Progenitor cell of endocrine pancreas (in vitro differentiated cells): Measurements from ENCODE around the gene FIGN. TPM values are rescaled to one million over a fixed set of nuclear protein-coding genes. Genes with fewer than 3 reads are reported as not detected.

Experiments used
- DNase-seq: peaks from one replicate; pipeline ENCODE4 v3.0.0; 2021; ENCODE audit warnings: low spot score; ENCODE audit not compliant: unreplicated experiment
- H3K27ac Mint-ChIP-seq: 2 replicates; pipeline ENCODE4 v1.8.0; 2021; ENCODE audit warnings: mild to moderate bottlenecking, moderate library complexity, mixed read lengths
- H3K27me3 Mint-ChIP-seq: 2 replicates; pipeline ENCODE4 v1.8.0; 2021; ENCODE audit warnings: mixed read lengths
- H3K36me3 Mint-ChIP-seq: 2 replicates; pipeline ENCODE4 v1.8.0; 2022; ENCODE audit warnings: mixed read lengths; ENCODE audit not compliant: insufficient read depth
- H3K4me1 Mint-ChIP-seq: 2 replicates; pipeline ENCODE4 v1.8.0; 2021; ENCODE audit warnings: low read depth, mixed read lengths
- H3K4me3 Mint-ChIP-seq: 2 replicates; pipeline ENCODE4 v1.8.0; 2021; ENCODE audit warnings: low read depth, mild to moderate bottlenecking, moderate library complexity, mixed read lengths
- H3K9me3 Mint-ChIP-seq: 2 replicates; pipeline ENCODE4 v1.8.0; 2021; ENCODE audit warnings: low read depth, mixed read lengths
- CTCF ChIP-seq: fragments of 200-600 bp; sonication (generic); IDR thresholded peaks from one replicate; pipeline ENCODE4 v1.5.0; 2021; ENCODE audit warnings: antibody characterized with exemption, mild to moderate bottlenecking; ENCODE audit not compliant: unreplicated experiment
- total RNA-seq: library from RNA; stranded (reverse); gene quantifications from 2 replicates; pipeline ENCODE4 v1.2.1, GENCODE V29; 2021

The FIGN gene
- total RNA-seq, 1 donor from 2014 or later = 18.0 TPM

- Mint-ChIP-seq H3K36me3 (peaks cover 9% of the 10 kb centered on the region), H3K4me3 (no peak overlapping the region), H3K9me3 (no peaks in the 10 kb centered on the region), H3K4me1 (peaks cover 31% of the 10 kb centered on the region), H3K27ac (no peak overlapping the region), H3K27me3 (no peaks in the 10 kb centered on the region)
- TF ChIP-seq CTCF = no peak
- DNase-seq = no peak
Observed at GRCh38 chr2:163606878-163607277, 128.9 kb downstream of the FIGN start.

GRCh38 chr2:163605779-163606178, 130.0 kb downstream of the FIGN start:
- no peak for TF ChIP-seq CTCF
- H3K36me3 Mint-ChIP-seq = peaks cover 6% of the 10 kb centered on the region
- peaks cover 39% of the 10 kb centered on the region for H3K4me1 Mint-ChIP-seq
- no peak overlapping the region for H3K27ac Mint-ChIP-seq
- DNase-seq = no peak
- H3K27me3 Mint-ChIP-seq = no peaks in the 10 kb centered on the region
- no peaks in the 10 kb centered on the region for H3K9me3 Mint-ChIP-seq
- no peak overlapping the region for H3K4me3 Mint-ChIP-seq

GRCh38 chr2:163604941-163605555, 130.8 kb downstream of the FIGN start:
- DNase-seq = no peak
- Mint-ChIP-seq H3K9me3 (no peaks in the 10 kb centered on the region), H3K27me3 (no peaks in the 10 kb centered on the region), H3K4me3 (no peak overlapping the region), H3K36me3 (peaks cover under 1% of the 10 kb centered on the region), H3K27ac (no peak overlapping the region), H3K4me1 (peaks cover 43% of the 10 kb centered on the region)
- TF ChIP-seq CTCF = no peak

GRCh38 chr2:163602196-163602595, 133.6 kb downstream of the FIGN start:
- peaks cover 49% of the 10 kb centered on the region for H3K4me1 Mint-ChIP-seq
- TF ChIP-seq CTCF = no peak
- H3K27ac Mint-ChIP-seq = peak overlapping the region; percentile 13
- no peak for DNase-seq
- H3K9me3 Mint-ChIP-seq = no peaks in the 10 kb centered on the region
- H3K27me3 Mint-ChIP-seq = no peaks in the 10 kb centered on the region
- no peaks in the 10 kb centered on the region for H3K36me3 Mint-ChIP-seq
- H3K4me3 Mint-ChIP-seq = no peak overlapping the region

- no peak overlapping the region for H3K4me3 Mint-ChIP-seq
- no peak for TF ChIP-seq CTCF
- H3K9me3 Mint-ChIP-seq = no peaks in the 10 kb centered on the region
- H3K36me3 Mint-ChIP-seq = no peaks in the 10 kb centered on the region
- no peak overlapping the region for H3K27ac Mint-ChIP-seq
- DNase-seq = no peak
- peaks cover 44% of the 10 kb centered on the region for H3K4me1 Mint-ChIP-seq
- H3K27me3 Mint-ChIP-seq = no peaks in the 10 kb centered on the region
Observed at GRCh38 chr2:163601377-163601776, 134.4 kb downstream of the FIGN start.
